Esophagus squamous epithelium (tissue), 5 donors: Measurements from ENCODE around the gene NFAT5. TPM values are rescaled to one million over a fixed set of nuclear protein-coding genes. Genes with fewer than 3 reads are reported as not detected.

ENCODE experiments used
- DNase-seq: peaks from one replicate; lab custom pipeline; 2025; lab: John Stamatoyannopoulos, UW
- H3K27ac ChIP-seq, 4 donors: fragments of 200-600 bp; sonication (generic); one replicate each; pipeline ENCODE4 v1.5.1; 2016 to 2019; ENCODE audit warnings: mild to moderate bottlenecking in 1 of 4
- H3K27me3 ChIP-seq, 4 donors: fragments of 200-600 bp; sonication (generic); 1 replicate in 3 of 4; 2 replicates in 1 of 4; pipeline versions ENCODE4 v1.5.1 to v1.6.0; 2017 to 2021; ENCODE audit warnings: antibody characterized with exemption in 1 of 4
- H3K36me3 ChIP-seq, 3 donors: fragments of 200-600 bp; sonication (generic); one replicate each; pipeline ENCODE4 v1.5.1; 2016 to 2019
- H3K4me1 ChIP-seq, 3 donors: fragments of 200-600 bp; sonication (generic); one replicate each; pipeline ENCODE4 v1.5.1; 2017 to 2019
- H3K4me3 ChIP-seq, 4 donors: fragments of 200-600 bp; sonication (generic); 1 replicate in 3 of 4; 2 replicates in 1 of 4; pipeline ENCODE4 v1.5.1; 2016 to 2019; ENCODE audit warnings: mild to moderate bottlenecking in 2 of 4, moderate library complexity in 1 of 4
- H3K9me3 ChIP-seq, 3 donors: fragments of 200-600 bp; sonication (generic); one replicate each; pipeline ENCODE4 v1.5.1; 2016 to 2019
- POLR2A ChIP-seq, 4 donors: fragments of 450-650 bp; IDR thresholded peaks; one replicate each; pipeline ENCODE4 v1.6.1; 2017; ENCODE audit warnings: antibody characterized with exemption in 4 of 4, mild to moderate bottlenecking in 4 of 4, moderate library complexity in 3 of 4
- WGBS, 2 donors: methylation state at CpG; one replicate each; pipeline ENCODE4 v1.1.5; 2018; 5-methylcytosine and 5-hydroxymethylcytosine counted together
- intact Hi-C: fragments of 100-400 bp; cut with DNase I; formaldehyde crosslinking; loops from one replicate; pipeline ENCODE4 v1.15.0; 2022
- total RNA-seq, 4 donors: library from RNA; depleted of rRNA; stranded (reverse); fragments of >200 nt; gene quantifications; one replicate each; pipeline ENCODE4 v1.1.0, GENCODE V29; 2016
- TF ChIP-seq, protein P1 (sequence below), 6 experiments: fragments of 450-650 bp in 4 of 6; fragments of 200-600 bp in 2 of 6; sonication (generic) in 2 of 6; IDR thresholded peaks; one replicate each; pipeline ENCODE4 v1.5.1; 2016 to 2019; ENCODE audit warnings: antibody characterized with exemption in 6 of 6, mild to moderate bottlenecking in 4 of 6, moderate library complexity in 4 of 6
- donor health status: DM: yes; HTN: yes; CAD: no.

Gene NFAT5
- total RNA-seq, 4 donors from 2014 or later = 15.7 to 59.3 (median 30.1) TPM

DNA sequence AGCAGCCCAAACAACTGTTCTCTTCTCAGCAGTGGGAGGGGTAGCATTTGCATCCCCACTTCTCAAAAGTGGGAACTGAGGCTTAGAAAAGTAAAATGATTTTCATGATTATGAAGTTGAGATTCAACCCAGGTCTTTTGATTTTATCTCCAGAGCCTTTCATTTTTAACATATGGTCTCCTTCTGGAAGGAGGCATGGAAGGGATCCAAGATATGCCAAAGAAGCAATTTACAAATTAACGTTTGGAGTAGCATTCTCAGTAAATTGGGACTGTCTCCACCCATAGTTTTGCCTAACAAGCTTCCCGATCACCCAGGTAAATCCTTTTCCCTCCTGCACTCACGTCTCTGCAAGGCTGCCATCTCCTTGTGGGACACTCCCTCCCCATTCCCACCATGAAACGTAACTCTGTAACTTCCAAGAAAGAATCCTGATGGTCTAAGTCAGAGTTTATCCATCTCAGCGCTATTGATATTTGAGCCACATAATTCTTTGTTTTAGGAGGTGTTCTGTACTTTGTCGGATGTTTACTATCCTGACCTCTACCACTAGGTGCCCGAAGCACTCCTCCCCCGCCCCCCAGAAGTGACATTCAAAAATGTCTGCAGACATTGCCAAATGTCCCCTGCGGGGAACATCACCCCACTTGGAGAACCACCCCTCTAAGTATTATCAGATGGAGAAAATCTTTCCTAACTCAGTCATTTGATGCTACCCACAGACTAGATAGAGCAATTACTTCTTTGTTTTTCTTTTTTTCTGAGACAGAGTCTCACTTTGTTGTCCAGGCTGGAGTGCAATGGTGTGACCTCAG, 32.9 kb upstream of the NFAT5 start:
- intact Hi-C loops = no loop called here
- TF ChIP-seq POLR2A (IDR thresholded peaks at IDR 0.05) = no peak
- TF ChIP-seq, protein P1, sequence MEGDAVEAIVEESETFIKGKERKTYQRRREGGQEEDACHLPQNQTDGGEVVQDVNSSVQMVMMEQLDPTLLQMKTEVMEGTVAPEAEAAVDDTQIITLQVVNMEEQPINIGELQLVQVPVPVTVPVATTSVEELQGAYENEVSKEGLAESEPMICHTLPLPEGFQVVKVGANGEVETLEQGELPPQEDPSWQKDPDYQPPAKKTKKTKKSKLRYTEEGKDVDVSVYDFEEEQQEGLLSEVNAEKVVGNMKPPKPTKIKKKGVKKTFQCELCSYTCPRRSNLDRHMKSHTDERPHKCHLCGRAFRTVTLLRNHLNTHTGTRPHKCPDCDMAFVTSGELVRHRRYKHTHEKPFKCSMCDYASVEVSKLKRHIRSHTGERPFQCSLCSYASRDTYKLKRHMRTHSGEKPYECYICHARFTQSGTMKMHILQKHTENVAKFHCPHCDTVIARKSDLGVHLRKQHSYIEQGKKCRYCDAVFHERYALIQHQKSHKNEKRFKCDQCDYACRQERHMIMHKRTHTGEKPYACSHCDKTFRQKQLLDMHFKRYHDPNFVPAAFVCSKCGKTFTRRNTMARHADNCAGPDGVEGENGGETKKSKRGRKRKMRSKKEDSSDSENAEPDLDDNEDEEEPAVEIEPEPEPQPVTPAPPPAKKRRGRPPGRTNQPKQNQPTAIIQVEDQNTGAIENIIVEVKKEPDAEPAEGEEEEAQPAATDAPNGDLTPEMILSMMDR (IDR thresholded peaks at IDR 0.05) = no peak
- H3K36me3 ChIP-seq = no peaks in the 10 kb centered on the region
- H3K27ac ChIP-seq = no peak overlapping the region
- H3K4me3 ChIP-seq = no peak overlapping the region
- no peaks in the 10 kb centered on the region for H3K9me3 ChIP-seq
- 56 to 71% methylated on average over 9 of the region's 9 CpGs for WGBS, 2 donors
- DNase-seq = no peak
- H3K4me1 ChIP-seq = peaks cover 3 to 33% (median 24%) of the 10 kb centered on the region in 3 donors
- no peaks in the 10 kb centered on the region for H3K27me3 ChIP-seq

DNA sequence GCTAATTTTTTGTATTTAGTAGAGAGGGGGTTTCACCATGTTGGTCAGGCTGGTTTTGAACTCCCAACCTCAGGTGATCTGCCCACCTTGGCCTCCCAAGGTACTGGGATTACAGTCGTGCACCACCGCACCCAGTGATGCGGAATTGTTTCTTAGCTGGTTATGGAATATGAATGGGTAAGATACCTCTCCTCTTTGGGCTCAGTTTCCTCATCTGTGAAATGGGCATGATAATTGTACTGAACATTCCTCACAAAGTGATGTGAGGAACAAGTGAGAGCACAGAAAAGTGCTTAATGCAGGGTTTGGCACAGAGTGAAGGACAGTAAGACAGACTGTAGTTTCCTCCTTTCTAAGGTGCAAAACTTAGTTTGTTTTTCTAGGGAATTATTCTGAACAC, 31.0 kb upstream of the NFAT5 start:
- Histone ChIP-seq H3K27ac (no peak overlapping the region), H3K4me1 (peaks cover 3 to 26% (median 22%) of the 10 kb centered on the region in 3 donors), H3K27me3 (no peaks in the 10 kb centered on the region), H3K9me3 (no peaks in the 10 kb centered on the region), H3K4me3 (no peak overlapping the region), H3K36me3 (no peaks in the 10 kb centered on the region)
- TF ChIP-seq, protein P1 (IDR thresholded peaks at IDR 0.05) = no peak
- TF ChIP-seq POLR2A (IDR thresholded peaks at IDR 0.05) = no peak
- intact Hi-C loops = no loop called here
- no peak for DNase-seq
- 97% methylated on average over 3 of the region's 3 CpGs for WGBS, 2 donors

DNA sequence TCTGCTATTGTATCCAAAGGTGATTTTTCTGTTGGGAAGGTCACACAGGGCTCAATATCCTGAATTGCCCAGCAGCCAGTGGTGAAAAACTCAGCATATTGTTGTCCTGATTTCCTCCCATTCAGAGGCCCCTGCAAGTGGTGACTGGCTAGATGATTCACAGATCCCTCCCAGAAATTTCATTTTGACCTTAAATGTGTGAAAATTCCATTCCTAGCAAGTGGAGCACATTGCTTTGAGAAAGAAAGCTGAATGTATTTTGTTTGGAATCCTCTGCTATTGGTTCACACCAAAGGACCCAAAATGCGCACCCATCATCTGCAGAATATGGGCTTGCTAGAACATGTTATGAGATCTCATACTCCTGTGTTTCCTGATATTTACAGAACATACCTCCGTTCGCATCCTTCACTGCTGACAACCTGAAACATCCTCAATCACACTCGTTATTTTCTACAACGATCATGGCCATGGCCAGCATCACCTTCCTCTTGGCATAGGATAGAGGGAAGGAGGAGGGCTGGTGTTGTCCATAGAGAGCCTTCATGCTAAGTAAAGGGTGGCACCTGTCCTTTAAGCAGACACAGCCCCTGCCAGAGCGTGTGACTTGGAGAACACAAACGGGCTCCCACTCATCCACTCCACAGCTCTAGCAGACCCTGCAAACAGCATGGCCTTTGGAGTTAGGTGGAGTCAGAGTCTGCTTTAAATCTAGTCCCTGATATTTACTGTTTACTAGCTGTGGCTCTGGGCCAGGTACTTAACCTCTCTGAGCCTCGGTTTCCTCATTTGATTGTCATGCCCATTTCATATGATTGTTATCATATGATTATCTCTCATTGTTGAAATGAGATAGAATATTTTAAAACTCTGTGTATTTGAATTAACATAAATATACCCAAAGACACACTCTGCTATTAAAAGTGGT, 30.4 kb upstream of the NFAT5 start:
- WGBS, 2 donors = 29 to 62% methylated on average over 8 of the region's 8 CpGs

DNA sequence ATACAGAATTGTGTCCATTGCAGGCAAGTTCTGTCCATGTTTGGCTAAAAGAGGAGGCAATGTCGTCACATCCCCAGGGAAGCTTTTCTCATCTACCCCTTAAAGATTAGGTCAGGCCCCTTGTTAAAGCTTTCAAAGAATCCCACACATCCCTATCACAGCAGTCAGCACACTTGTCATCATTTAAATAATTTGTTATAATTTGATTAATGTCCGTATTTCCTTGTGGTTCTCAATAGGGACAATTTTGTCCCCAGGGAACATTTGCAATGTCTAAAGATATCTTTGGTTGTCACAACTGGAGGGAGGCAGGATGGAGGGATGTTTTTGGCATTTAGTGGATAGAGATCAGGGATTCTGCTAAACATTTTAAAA, 28.1 kb upstream of the NFAT5 start:
- no peak overlapping the region for H3K4me3 ChIP-seq
- DNase-seq = no peak
- H3K36me3 ChIP-seq = no peaks in the 10 kb centered on the region
- intact Hi-C loops = no loop called here
- WGBS, 2 donors = 79 to 81% methylated on average over 2 of the region's 2 CpGs
- no peaks in the 10 kb centered on the region for H3K27me3 ChIP-seq
- TF ChIP-seq, protein P1 (IDR thresholded peaks at IDR 0.05) = no peak
- TF ChIP-seq POLR2A (IDR thresholded peaks at IDR 0.05) = no peak
- H3K9me3 ChIP-seq = no peaks in the 10 kb centered on the region
- H3K4me1 ChIP-seq = peaks cover 0 to 12% (median 9%) of the 10 kb centered on the region in 3 donors
- no peak overlapping the region for H3K27ac ChIP-seq

More for the DNA sequence above, 30.4 kb upstream of the NFAT5 start:
- intact Hi-C loops = no loop called here
- no peaks in the 10 kb centered on the region for H3K9me3 ChIP-seq
- no peaks in the 10 kb centered on the region for H3K27me3 ChIP-seq
- no peak for DNase-seq
- TF ChIP-seq POLR2A (IDR thresholded peaks at IDR 0.05) = no peak
- TF ChIP-seq, protein P1 (IDR thresholded peaks at IDR 0.05) = no peak
- no peak overlapping the region for H3K4me3 ChIP-seq
- H3K4me1 ChIP-seq = peaks cover 3 to 20% (median 15%) of the 10 kb centered on the region in 3 donors
- no peaks in the 10 kb centered on the region for H3K36me3 ChIP-seq
- no peak overlapping the region for H3K27ac ChIP-seq
